Midbrain (tissue), 1 donor: Measurements from ENCODE around the gene ZBTB3.
A peak's percentile ranks its signal among the peaks of the same experiment; 100 is the strongest.
"Not testable (repeated sequence)": the region's sequence is repeated elsewhere in the genome, so short reads cannot be mapped to it uniquely, and the experiment has no call there.

ENCODE experiments used
- DNase-seq: peaks from one replicate; lab custom pipeline; 2025; lab: John Stamatoyannopoulos, UW

ZBTB3 gene

GRCh38 chr11:62753736-62754603 is at the start of gene ZBTB3:
ZBTB3 (minus strand) TSS chr11:62754160; CDS start chr11:62753664, 496 bp downstream.
- peak; percentile 98 for DNase-seq

GRCh38 chr11:62801071-62801470 is 47.1 kb upstream of the ZBTB3 start:
- DNase-seq, result no peak

GRCh38 chr11:62799486-62799885 is 45.5 kb upstream of the ZBTB3 start:
- no peak for DNase-seq

GRCh38 chr11:62796281-62796680 is 42.3 kb upstream of the ZBTB3 start:
- no peak for DNase-seq

- no peak for DNase-seq
Measured at GRCh38 chr11:62794201-62794775, 40.3 kb upstream of the ZBTB3 start.

- DNase-seq, result no peak
Measured at GRCh38 chr11:62792202-62792575, 38.2 kb upstream of the ZBTB3 start.

GRCh38 chr11:62791501-62792201 is 37.7 kb upstream of the ZBTB3 start, which contains the start of gene TMEM223:
TMEM223 (minus strand) TSS chr11:62792006; CDS start chr11:62791994, 12 bp downstream.
- peak; percentile 85 for DNase-seq

GRCh38 chr11:62789576-62789975 is 35.6 kb upstream of the ZBTB3 start:
- DNase-seq, result no peak

GRCh38 chr11:62788991-62789390 is 35.0 kb upstream of the ZBTB3 start:
- no peak for DNase-seq

GRCh38 chr11:62787005-62787759 is 33.2 kb upstream of the ZBTB3 start, which contains the start of gene TMEM179B:
TMEM179B (plus strand) TSS chr11:62787402; CDS start chr11:62787432, 30 bp downstream.
- peak; percentile 98 for DNase-seq

- peak; percentile 88 for DNase-seq
Measured at GRCh38 chr11:62786318-62787004, 32.5 kb upstream of the ZBTB3 start.

- no peak for DNase-seq
Measured at GRCh38 chr11:62782753-62783152, 28.8 kb upstream of the ZBTB3 start.

GRCh38 chr11:62778441-62778840 is 24.5 kb upstream of the ZBTB3 start:
- no peak for DNase-seq

GRCh38 chr11:62777389-62777788 is 23.4 kb upstream of the ZBTB3 start:
- no peak for DNase-seq

- DNase-seq, result no peak
Measured at GRCh38 chr11:62775646-62776045, 21.7 kb upstream of the ZBTB3 start.

GRCh38 chr11:62774407-62774806 is 20.4 kb upstream of the ZBTB3 start:
- DNase-seq, result no peak

- DNase-seq, result peak; percentile 97
Measured at GRCh38 chr11:62771144-62772021, 17.4 kb upstream of the ZBTB3 start, which contains the start of gene TAF6L. TAF6L (plus strand) TSS chr11:62771396; CDS start chr11:62775784, 4,388 bp downstream.

GRCh38 chr11:62770778-62771143 is 16.8 kb upstream of the ZBTB3 start:
- peak; percentile 74 for DNase-seq

- DNase-seq, result not testable (repeated sequence)
Measured at GRCh38 chr11:62760867-62761227, 6.9 kb upstream of the ZBTB3 start.
